GM21526 (cell line): ENCODE data around the gene FRAT2.
"Not testable (repeated sequence)": the region's sequence is repeated elsewhere in the genome, so short reads cannot be mapped to it uniquely, and the experiment has no call there.

Experiments used
- ATAC-seq: cut with Tn5 transposase; IDR thresholded peaks from one replicate; pipeline ENCODE4 v1.9.1; 2021; ENCODE audit warnings: moderate library complexity; ENCODE audit not compliant: unreplicated experiment, low FRiP score

Gene FRAT2

GRCh38 chr10:97356918-97357317, 22.4 kb upstream of the FRAT2 start:
- ATAC-seq, result no peak

DNA sequence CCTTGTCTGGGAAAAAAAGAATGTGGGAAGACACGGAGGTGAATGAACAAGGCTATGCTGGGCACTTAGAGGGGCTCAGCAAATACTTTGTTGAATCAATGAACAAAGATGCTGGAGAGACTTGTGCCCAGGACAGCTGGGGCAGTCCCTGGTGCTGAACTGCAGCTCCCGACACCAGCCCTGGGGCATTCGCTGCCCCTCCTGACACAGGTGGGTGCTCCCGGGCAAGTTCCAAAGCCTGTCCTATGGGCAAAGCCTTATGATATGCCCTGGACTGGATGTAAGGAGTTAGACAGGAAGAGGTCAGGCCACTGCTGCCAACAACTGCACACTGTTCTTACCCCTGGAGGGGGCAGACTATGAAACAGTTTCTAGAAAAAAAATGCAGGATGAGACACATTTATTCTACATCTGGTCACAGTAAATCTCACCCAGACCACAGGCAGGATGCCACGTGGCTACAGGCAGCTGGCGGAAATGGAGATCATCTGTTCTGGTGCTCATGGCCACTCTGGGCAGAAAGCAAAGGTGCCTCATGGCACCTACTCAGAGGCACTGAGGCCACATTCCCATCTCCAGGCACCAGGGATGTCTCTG, 21.9 kb upstream of the FRAT2 start:
- no peak for ATAC-seq

DNA sequence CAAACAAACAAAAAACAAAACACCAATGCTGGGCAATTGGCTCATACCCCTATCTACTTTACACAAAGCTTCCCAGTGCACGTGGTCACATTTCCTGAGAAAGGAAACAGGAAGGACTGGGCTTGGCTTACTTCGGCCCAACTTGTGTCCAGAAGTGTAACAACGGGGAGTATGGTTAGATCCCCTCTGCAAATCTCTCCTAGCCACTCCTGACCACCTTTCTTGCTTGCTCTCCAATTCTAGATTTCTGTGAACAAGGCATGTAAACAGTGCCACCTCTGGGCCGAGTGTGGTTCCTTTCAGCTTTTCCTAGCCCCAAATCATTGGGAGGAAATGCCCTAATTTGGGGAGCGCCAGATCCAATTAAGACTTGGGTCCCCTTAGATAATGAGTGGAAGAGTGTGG, 21.0 kb upstream of the FRAT2 start:
- no peak for ATAC-seq

DNA sequence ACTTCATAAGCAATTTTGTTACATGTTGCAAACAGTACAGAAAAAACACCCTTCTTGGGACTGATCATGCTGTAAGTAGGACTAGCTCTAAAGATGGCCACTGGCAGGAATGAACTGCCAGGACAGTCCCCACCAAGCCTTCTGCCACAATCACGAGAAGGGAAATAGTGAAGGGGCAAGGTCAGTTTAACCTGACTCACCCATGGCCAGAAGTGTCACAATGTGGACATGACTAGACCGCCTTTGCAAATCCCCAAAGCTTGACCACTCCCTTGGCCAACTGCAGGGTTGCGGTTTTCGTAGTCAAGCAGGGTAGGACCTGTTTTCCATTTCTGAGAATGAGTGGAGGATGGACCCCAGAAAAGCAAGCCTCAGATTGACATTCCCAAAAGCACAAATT, 19.4 kb upstream of the FRAT2 start:
- ATAC-seq, result no peak

DNA sequence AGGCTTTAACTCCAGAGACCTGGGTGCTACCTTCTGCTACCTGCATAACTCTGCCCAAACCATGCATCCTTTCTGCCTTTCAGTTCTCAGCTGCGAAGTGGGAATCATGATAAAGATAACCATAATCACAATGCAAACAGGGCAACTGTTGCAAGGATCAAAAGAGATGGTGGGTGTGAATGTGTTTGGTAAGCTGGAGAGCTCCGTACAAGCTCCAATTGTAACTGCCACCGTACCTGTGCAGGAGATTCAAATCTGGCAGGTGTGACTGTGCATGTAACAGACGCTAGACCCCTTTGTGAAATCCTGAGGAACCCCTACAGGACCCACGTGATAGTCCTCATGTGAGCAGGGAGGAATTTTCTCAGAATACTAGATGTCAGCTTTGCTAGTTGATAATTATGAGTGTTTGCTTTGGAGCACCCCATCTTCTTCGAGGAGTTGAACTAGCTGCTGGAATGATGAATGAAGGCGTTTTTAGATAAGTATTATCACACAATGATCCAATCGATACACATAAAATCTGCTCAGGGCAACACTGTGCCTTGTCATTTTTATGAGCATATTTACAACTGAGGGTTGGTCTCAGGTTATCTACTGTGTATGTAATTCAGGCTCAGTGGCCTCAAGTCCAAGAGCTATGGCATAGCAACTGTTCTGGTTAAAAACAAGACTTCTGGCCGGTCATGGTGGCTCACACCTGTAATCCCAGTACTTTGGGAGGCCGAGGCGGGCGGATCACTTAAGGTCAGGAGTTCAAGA, 15.4 kb upstream of the FRAT2 start:
- no peak for ATAC-seq

DNA sequence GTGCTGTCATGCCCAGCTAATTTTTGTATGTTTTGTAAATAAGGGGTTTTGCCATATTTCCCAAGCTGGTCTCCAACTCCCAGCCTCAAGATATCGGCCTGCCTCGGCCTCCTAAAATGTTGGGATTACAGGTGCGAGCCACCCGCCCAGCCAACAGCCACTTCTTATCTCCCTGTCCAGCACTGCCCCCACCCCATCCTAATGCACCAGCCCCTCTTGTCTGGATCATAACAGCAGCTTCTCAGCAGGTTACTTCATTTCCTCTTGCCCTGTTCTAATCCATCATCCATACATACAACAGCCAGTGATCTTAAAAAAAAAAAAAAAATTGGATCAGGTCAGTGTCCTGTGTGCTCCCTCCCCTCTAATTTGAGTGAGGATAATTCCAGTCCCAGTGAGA, 12.8 kb upstream of the FRAT2 start:
- no peak for ATAC-seq

GRCh38 chr10:97343664-97344063, 9.1 kb upstream of the FRAT2 start:
- ATAC-seq, result not testable (repeated sequence)

DNA sequence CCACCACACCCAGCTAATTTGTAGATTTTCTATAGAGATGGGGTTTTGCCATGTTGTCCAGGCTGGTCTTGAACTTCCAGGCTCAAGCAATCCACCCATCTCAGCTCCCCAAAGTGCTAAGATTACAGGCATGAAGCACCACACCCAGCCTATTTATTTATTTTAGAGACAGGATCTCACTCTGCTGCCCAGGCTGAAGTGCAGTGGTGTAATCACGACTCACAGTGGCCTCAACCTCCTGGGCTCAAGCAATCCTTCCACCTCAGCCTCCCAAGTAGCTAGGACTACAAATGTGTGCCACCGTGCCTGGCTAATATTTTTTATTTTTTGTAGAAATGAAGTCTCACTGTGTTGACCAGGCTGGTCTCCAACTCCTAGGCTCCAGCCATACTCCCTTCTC, 6.9 kb upstream of the FRAT2 start:
- no peak for ATAC-seq

DNA sequence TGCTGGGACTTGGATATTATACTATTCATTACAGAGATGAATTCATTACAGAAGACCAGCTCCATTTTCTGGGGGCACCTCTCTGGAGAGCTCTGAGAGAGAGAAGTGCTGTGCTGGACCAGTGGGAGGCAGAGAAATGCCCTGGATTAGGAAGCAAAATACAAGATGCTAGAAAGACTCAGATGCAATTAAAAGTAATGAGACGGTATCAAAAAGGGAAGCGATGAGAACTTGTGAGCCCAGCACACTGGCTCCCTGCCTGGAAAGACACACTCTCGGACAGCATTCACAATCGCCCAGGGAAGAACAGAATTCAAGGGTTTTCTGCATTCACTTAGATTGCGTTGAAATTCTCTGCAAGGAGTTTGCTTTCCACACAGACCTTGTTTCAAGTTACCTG, 3.5 kb upstream of the FRAT2 start:
- ATAC-seq, result no peak

GRCh38 chr10:97336942-97337831, 2.7 kb upstream of the FRAT2 start:
- no peak for ATAC-seq

GRCh38 chr10:97336446-97336845, 1.9 kb upstream of the FRAT2 start:
- no peak for ATAC-seq

GRCh38 chr10:97336006-97336405, 1.5 kb upstream of the FRAT2 start:
- ATAC-seq, result no peak

GRCh38 chr10:97335188-97335619, 675 bp upstream of the FRAT2 start:
- no peak for ATAC-seq

GRCh38 chr10:97333601-97334369, 744 bp downstream of the FRAT2 start:
- peak; percentile 28 for ATAC-seq

DNA sequence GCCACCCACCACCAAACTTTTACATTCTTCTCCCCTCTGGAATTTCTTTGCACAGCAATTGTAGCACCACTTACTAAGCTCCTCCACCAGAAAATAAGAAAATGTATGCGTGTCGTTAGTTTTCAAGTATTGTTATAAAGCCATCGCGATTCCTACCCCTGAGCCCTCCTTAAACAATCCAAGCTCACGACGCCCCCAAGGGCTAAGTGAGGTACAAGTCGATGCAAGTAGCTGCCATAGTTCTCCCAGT, 1.3 kb downstream of the FRAT2 start:
- ATAC-seq, result no peak

DNA sequence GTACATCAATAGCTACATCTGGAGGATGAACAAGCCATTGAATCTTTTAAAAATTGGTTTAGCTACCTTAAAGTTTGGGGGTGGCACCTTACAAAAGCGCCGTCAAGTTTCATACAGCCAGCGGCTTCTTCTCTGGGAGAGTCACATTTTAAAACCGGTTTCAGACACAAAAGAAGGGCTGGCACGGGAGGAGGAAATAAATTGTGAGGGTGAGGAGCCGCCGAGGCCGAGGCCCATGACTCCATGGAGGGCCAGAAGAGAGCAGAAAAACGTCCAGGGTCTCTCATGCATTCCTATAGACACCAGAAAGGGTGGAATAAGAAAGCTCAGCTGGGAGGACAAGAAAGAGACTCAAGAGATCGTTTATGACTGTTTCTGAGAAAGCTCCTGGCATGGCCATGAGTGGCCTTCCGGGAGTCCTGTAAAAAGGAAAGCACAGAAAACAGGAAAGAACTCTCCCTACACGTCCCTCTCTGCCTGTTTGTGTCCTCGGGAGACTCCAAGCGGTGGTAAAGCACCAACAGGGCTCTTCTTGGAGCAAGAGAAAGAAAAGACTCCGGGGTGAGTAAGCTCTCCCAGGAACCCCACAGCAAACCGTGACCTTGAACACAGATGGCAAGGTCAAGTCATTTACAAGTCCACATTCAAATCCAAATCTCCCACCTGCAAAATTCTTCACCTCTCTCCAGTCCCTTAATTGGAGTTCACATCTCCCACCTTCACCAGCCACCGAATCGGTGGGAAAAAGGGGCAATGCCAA, 1.8 kb downstream of the FRAT2 start:
- ATAC-seq, result no peak

DNA sequence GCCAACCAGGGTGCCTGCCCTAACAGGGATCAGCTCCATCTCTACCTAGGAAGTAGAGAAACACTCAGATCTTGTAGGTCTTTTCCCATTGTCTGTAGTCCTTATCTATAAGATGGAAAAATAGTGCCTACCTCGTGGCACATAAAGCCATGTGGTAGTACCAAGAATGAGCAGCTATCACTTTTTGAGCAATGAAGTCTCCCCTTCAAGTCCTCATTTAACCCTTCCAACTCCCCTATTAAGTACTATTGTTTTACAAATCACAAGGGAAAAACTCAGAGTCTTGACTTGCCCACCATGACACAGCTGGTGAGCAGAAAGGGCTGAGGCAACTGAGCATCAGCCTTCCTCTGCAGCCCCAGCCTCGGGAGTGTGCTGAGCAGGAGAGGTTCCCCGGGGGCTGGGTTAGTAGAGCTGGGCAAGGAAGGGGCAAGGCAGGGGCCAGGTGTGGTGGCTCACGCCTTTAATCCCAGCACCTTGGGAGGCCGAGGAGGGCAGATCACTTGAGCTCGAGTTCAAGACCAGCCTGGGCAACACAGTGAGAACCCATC, 3.3 kb downstream of the FRAT2 start:
- no peak for ATAC-seq

- ATAC-seq, result no peak
These were observed 4.8 kb downstream of the FRAT2 start for GRCh38 chr10:97329766-97330165.

DNA sequence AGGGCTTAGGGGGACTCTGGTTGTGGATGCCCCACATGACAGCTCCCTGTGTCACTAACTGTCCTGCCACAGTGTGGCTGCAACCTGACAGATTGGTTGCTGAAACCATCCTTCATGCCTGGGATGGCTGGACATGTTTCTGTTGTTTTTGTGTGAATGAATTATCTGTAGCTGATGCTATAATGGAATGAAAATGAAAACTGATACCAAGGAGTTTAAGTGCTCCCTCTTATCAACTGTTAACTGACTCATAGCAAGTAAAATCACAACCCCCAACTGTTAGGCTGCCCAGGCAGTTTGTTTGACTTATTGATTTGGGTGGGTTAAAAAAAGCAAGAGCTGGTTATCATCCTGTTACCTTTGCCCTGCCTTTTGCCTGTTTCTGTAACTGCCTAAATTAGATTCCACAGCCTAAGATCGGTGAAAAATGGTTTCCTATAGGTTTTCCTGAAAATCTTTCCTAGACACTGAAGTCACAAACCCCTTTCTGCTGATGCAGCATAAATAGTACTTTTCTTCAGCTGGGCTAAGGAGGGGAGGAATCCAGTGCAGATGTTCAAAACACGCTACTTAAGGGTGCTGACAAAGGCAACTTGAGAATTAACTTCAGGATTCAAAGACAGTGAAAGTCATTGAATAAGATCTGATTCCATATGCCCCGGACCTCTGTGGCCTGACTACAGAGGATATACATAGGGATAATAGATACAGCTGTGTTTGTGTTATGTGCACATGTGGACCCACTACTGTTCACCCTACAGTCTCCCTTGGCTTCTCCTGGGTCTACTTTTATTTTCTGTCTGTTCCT, 5.7 kb downstream of the FRAT2 start:
- ATAC-seq, result no peak
